ENCODE results near the gene PROSER2.

PROSER2 gene

DNA sequence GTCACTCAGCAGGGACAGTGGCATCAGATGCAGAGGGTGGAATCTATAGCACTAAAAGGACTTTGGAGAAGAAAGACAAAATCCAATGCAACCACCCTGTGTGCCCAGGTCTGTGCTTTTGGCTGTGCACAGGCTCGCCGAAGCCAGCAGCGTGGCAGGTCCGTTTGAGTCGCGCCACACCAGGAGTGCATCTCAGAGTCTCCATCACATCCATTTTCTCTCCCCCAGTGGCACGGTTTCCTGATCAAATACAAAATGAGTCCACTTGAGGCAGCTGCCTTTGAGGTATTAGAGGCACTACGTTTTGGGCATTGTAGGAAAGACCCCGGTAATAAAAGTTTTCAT lies 23.4 kb upstream of the PROSER2 start:
- DNase-seq (ENCODE audit: low spot score): no peak
- FAIRE-seq: no peak

DNA sequence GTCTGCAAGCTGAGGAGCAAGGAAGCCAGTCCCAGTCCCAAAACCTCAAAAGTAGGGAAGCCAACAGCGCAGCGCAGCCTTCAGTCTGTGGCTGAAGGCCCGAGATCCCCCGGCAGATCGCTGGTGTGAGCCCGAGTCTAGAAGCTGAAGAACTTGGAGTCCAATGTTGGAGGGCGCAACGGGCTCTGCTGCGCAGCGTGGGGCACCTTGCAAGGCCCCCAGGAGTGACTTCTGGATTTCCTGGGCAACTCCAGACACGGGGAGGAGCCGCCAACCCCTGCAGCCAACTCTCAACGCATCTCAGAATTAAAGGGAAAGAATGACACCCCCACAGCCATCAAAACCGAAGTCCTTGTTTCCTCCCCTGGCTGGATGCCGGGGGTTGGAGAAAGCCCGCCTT lies 18.8 kb upstream of the PROSER2 start:
- no peak for FAIRE-seq
- no peak for DNase-seq (ENCODE audit: low spot score)

DNA sequence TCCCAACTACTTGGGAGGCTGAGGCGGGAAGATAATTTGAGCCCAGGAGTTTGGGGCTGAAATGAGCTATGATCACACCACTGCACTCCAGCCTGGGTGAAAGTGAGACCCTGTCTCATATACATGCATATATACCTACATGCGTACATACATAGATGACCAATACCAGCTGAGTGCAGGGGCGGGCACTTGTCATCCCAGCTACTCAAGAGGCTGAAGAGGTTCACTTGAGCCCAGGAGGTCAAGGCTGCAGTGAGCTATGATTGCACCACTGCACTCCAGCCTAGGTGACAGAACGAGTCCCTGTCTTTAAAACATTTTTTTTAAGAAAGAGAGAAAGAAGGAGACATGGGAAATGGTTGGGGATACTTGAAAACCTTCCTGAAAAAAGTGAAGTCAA lies 17.4 kb upstream of the PROSER2 start:
- no peak for DNase-seq (ENCODE audit: low spot score)
- no peak for FAIRE-seq

DNA sequence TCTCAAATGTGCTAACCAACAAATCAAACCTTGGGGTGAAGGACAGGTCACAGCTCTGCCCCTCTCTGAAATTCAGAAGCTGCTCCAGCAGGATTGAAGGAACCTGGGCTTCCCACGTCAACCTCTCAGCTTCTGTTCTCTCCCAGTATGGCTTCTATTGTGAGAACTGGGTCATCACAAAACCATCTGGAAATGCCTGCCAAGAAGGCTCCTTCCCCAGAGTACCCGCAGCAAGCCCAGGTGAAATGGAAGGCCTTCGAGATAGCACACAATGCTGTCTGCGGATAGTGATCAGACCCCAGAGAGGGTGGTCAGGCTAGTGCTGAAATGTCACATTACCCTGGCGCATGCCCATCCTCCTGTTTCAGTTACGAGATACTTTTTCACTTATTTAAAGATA lies 16.4 kb upstream of the PROSER2 start:
- no peak for FAIRE-seq

DNA sequence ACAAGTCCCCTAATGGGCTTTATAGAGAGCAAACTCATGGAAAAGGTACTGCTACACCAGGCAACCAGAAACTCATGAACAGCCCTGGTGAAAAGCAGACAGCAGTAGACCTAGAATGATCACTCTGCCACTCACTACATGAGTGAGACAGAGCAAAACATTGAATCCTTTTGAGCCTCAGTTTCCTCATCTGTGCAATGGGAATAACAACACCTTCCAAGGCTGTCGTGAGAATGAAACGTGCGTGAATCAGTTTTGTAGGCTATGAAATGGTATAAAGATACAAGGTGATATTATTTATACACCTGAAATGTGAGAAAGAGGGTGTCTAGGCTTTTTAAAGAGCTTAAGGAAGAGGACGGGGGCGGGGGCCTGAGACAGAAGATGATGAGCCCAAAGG lies 14.3 kb upstream of the PROSER2 start:
- no peak for FAIRE-seq
- no peak for DNase-seq (ENCODE audit: low spot score)

More for the DNA sequence above, 16.4 kb upstream of the PROSER2 start:
- DNase-seq (ENCODE audit: low spot score): no peak

DNA sequence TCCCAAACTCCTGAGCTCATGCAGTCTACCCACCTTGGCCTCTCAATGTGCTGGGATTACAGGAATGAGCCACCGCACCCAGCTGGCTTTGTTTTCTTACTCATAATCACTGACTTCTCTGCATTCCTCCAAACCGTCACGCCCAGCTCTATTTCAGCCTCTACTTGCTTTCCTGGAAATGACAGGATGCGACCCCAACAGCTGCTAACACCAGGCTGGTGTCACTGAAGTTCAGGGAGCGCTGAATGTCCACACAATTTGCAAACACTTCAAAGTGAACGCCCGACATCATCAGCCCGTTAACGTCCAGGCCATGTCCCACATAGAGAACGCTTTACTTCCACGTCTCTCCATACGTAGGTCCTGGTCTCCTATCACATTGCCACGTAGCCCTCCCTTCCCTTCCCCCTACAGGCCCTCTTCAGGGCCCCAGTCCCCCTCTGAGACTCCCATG lies 12.8 kb upstream of the PROSER2 start:
- FAIRE-seq (peak; percentile 88), DNase-seq (ENCODE audit: low spot score) (peak; percentile 58)

DNA sequence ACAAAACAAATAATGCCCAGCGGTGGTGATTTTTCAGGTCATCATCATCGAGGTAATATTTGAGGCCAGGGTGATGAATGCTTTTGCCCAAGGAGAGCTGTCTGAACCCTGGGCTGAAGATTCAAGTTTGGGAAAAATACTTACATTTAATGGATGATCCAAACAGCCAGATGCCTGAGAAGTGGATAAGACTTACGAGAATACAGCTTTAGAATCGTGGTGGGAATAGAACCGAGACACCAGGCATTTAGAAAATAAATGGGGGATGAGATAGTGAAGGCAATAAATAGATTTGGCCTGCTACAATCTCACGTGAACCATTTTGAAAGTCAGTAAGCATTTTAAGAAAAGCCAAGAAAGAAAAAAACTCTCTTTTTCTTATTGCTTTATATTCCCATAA lies 12.2 kb upstream of the PROSER2 start:
- FAIRE-seq: no peak
- DNase-seq (ENCODE audit: low spot score): no peak

DNA sequence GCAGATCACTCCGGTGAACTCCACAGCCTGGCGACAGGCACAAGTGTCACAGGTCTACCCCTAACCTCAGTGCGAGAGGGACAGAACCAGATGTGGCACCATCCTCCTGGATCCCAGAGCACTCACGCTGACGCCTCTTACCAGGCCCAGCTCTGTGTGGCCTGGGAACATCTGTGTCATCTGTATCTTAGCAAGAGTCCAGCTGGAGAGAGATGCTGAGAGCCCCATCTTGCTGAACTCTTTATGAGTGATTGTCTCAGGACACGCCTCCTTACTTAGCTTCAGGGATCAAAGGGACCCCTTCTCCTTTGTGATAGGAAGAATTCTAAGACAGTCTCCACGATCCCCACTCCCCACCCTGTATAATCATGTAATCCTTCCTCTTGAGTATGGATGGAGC lies 10.0 kb upstream of the PROSER2 start:
- DNase-seq (ENCODE audit: low spot score) (no peak), FAIRE-seq (no peak)

DNA sequence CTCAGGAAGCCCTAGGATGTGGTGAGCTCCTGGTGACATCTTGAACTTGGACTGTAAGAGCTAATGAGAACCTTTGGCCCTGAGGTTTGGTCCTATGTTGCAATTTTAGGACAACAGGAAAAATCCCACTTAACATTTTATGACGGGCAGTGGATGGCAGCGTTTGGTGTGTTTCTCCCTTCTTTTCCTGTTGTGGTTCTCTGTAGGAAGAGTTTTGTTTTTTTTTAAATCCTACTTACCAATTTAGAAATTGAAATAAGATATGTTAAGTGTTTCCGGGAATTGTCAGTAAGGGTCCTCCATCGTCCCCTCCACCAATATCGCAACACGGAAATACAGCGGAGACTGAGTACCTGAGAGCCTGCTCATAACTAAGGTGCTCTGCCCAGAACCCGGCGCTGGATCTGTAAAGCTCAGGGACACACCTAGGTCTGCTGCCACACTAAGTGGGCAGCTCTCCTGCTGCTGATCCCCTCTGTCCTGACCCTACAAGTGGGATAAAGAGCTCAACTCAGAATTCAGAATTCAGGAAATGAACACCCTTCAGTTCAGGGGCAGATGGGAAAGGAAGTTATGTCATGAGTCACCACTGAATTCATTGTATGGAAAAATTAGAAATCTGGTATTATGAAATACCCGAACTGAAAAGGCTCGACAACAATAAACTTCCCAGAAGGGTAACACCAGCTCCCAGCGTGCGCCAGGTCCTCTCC lies 9.1 kb upstream of the PROSER2 start:
- FAIRE-seq (no peak), DNase-seq (ENCODE audit: low spot score) (no peak)

DNA sequence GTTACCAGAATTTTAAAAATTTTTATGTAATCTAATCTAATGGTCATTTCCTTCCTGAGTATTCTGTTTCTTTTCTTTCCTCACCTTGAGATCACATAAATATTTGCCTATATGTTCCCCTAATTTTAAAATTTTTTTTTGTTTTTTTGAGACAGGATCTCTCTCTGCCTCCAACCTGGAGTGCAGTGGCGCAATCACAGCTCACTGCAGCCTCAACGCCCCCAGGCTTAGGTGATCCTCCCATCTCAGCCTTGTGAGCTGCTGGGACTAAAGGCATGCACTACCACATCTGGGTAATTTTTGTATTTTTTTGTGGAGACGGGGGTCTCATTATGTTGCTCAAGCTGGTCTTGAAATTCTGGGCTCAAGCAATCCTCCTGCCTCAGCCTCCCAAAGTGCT lies 4.1 kb upstream of the PROSER2 start:
- DNase-seq (ENCODE audit: low spot score) (no peak), FAIRE-seq (no peak)

DNA sequence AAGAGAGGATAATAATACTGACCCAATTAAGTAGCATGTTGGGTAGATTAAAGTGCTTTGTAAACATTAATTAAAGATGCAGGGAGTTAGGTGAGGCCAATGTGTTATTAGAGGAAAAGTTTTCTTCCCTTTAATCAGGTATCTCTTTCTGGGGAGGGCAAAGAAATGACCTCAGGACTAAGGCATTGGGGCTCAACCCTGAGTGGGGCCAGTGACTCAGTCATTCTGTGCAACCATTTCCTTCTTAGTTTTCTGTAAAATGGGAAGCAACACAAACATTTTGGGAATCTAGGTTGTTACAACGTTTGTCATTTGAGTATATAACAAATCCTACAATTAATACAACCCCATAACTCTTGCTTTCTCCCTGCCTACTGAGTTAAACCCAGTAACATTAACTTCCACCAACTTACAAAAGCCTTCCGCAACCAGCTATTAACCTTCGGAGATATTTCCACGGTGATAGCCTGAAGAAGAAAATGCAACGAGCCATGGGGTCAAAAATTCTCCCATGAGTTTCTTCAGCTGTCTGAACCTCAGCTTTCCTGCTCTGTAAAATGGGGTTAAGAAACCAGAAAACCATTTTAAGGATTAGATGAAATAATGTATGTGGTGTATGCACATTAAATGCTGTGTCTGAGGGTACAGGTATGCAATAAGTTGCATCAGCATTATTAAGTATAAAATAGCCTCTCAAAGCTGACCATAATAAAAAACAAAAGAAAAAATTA lies 965 bp upstream of the PROSER2 start:
- DNase-seq (ENCODE audit: low spot score) (no peak), FAIRE-seq (no peak)

DNA sequence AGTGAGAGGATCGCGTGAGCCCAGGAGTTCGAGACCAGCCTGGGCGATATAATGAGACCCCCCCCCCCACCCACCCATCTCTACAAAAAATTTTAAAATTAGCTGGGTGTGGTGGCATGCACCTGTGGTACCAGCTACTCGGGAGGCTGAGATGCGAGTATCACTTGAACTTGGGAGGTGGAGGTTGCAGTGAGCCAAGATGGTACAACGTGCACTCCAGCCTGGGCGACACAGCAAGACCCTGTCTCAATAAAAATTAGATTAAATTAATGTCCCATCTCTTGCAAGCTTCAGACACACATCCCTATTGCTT lies 391 bp upstream of the PROSER2 start:
- no peak for FAIRE-seq
- DNase-seq (ENCODE audit: low spot score): no peak

DNA sequence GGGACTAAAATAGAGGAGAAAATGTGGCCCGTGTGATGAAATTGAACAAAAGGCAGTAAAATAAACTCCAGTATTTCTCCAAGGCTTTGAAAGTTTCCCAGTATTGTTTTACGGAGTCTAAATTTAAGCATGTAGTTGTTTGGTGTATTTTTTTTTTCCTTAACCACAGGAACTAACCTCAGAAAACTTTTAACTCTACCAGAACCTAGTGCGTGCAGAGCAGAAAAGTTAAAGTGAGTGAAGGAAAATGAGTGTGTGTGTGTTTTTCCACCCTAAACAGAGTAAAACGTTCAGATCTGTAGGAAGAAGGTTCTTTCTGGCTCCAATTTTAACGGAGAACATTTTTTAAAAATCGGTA lies 812 bp downstream of the PROSER2 start:
- FAIRE-seq (no peak), DNase-seq (ENCODE audit: low spot score) (no peak)

DNA sequence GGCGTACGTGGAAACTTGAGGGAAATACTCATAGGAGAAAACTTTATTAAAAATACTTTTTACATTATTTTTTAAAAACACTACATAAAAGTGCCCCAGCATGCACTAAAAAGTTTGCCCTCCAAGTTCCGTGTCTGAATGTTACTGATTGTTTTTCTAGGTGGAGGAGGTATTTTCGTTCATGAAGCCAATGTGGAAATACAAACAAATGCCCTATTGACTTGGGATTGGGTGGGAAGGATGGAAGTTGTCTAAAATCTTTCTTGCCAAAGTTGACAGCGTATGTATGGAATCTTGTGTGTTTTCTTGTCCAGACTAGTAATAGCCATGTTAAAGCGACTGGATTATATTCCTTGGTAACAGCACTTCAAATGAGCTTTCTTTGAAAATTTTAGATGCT lies 1.2 kb downstream of the PROSER2 start:
- no peak for FAIRE-seq
- no peak for DNase-seq (ENCODE audit: low spot score)

DNA sequence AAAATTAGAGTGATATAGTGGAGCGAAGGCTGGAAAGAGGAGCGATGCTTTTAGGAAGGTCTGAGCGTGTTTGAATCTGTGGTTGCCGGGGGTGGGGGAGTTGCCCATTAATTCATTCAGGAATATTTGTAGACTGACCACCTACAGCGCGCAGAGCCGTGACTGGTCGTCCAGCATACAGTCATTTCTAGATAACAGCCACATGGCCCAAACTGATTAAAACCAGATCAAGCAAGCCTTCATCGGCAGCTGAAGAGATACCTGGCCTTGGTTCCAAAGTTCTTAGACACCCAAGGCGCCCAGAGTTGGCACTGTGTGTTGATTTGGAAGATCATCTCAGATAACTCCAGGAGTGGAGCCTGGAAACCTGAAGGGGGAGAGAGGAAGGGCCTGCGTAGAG lies 1.7 kb downstream of the PROSER2 start:
- no peak for DNase-seq (ENCODE audit: low spot score)
- FAIRE-seq: no peak

DNA sequence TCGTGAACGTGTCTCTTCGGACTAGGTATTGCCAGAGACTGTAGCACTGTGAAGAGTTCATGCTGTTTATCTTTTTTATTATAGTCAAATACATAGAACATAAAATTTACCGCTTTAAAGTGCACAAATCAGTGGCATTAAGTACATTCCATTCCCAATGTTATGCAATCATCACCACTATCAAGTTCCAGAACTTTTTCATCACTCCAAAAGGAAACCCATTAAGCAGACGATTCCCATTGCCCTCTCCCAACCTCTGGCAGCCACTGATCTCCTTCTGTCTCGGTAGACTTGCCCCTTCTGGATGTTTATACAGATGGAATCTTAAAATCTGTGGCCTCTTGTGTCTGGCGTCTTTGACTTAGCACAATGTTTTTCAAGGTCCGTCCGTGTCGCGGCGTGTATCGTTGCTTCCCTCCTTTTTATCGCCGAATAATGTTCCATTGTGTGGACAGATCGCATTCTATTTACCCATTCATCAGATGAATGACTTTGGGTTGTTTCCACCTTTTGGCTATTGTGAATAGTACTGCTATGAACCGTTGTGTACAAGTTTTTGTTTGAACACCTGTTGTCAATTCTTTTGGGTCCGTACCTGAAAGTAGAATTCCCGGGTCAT lies 2.7 kb downstream of the PROSER2 start:
- no peak for DNase-seq (ENCODE audit: low spot score)
- FAIRE-seq: no peak

DNA sequence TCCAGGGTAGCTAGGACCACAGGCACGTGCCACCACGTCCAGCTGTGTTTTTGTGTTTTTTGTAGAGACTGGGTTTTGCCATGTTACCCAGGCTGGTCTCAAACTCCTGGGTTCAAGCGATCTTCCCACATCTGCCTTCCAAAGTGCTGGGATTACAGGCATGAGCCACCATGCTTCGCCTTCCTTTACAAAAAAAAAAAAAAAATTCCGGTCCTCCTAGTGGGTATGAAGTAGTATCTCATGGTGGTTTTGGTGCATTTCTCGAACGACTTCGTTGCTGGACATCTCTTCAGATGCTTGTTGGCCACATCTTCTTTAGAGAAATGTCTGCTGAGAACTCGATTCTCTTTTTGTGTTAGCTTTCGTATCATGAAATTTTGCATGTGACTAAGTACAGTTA lies 3.9 kb downstream of the PROSER2 start:
- no peak for FAIRE-seq

DNA sequence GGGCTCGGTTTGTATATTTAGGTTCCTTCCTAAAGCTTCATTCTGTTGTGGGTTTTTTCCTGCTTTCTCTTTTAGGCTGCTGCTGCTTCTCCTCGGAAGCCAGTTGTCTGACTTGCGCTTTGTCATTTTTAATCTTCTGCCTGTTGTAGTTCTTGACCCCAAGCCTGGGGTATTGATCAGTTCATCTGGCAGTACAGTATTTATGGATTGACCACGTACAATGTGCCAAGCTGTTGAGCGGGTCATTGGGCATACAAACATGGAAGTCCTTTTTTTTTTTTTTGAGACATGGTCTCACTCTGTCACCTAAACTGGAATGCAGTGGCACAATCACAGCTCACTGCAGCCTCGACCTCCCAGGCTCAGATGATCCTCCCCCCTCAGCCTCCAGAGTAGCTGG lies 4.3 kb downstream of the PROSER2 start:
- FAIRE-seq (no peak), DNase-seq (ENCODE audit: low spot score) (no peak)

More for the DNA sequence above, 3.9 kb downstream of the PROSER2 start:
- DNase-seq (ENCODE audit: low spot score): no peak

DNA sequence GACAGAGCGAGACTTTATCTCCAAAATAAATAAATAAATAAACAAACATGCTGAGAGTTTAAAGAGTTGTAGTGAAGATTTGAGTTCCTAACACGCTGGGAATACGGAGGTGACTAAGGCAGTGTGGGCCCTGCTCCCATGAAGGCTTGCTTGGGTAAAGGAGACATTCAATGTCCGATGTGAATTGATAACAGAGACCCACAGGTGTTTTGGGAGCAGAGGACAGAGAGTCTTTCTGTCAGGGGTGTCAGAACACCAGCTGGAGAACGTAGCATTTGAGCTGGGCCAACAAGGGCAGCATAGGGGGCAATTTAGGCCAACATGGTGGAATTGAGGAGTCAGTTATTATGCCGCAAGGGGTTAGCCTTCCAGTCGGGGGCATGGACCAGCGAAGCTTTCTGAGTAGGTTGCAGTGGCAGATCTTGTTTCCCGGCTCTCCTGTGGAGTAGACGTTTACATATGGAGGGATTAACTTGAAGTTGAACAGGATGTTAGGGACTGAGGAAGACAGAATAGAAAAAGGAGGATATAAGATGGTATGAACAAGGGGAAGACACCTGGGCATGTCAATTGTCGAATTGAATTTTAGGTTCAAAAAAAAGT lies 5.6 kb downstream of the PROSER2 start:
- FAIRE-seq (no peak), DNase-seq (ENCODE audit: low spot score) (no peak)

DNA sequence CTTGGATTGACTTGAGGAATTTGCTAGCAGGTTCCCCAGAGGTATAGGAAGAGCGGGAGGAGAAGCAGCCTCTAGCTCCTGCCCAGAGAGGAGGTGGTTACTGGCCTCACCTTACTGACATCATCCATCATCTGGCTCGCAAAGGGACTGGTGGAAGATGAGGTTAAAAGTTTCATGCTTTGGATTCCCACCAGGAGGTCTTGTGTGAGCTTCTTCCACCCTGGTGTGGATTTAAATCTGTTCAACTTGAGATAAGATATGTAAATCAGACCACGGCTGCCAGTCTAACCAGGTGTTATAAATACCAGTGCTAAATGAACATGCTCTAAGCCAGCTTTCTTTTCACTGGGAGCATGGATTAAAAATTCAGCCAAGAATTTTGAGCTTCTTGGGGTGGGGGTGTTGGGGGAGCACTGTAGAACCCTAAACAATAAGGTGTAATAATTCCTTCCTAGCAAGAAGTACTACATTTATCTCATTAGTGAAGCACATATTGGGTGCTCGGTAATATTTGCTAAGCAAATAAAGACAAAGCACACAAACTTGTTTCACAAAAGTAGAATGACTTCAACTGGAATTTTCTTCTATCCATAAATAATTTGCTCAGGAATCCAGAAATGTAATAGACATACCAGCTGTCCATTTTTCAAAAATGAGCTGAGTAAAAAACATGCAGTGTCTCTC lies 7.8 kb downstream of the PROSER2 start:
- no peak for DNase-seq (ENCODE audit: low spot score)
- no peak for FAIRE-seq

DNA sequence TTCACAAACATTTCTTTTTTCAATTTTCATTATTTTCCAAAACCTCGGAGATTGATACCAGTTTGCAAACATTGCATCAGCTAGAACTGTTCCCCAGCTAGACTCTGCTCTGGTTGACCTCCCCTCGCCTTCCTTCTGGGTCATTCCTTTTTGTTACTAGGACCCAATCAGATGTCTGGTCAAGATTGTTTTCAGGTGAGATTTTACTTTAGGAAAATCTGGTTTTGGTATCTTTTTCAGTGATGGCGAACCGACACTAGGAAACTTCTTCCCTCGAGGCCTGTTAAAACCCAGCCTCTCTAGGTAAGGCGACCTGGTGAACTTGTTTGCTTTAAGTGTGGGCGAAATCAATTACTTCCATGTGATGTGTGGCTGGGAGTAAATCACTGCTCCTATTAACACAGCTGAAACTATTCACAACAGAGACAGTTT lies 8.4 kb downstream of the PROSER2 start:
- DNase-seq (ENCODE audit: low spot score) (no peak), FAIRE-seq (no peak)

DNA sequence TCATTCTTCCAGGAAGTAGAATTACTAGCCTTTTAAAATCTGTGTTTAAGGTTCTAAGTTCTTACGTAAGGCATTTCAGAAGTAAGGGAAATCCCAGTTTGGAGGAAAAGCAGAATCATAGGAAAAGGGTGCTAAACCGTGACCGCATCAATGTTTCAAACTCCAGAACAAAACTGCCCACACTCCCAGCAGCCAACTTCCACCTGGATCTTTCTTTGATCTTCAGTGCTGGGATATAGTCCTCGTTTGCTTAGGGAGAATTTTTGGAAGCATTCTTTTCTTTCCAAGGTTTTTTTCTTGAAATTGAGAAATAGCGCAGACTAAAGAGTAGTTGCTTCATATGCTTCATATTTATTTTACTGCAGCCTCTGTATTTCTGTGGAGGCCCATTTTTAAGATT lies 8.9 kb downstream of the PROSER2 start:
- DNase-seq (ENCODE audit: low spot score): no peak
- no peak for FAIRE-seq
